Endothelial cell of umbilical vein (primary cell): Measurements from ENCODE around the gene MICB.
"Not testable (repeated sequence)": the region's sequence is repeated elsewhere in the genome, so short reads cannot be mapped to it uniquely, and the experiment has no call there.

ENCODE experiments used
- POLR2A ChIP-seq: IDR thresholded peaks from 2 replicates; pipeline ENCODE4 v1.6.1; 2012; ENCODE audit warnings: low read depth, mild to moderate bottlenecking, control low read depth, low read length
- TF ChIP-seq, protein P1 (sequence below), 2 donors: IDR thresholded peaks; 1 replicate in 1 of 2; 2 replicates in 1 of 2; pipeline ENCODE4 v1.5.1; 2011; ENCODE audit warnings: low read length in 2 of 2, mild to moderate bottlenecking in 2 of 2, moderate library complexity in 2 of 2, control low read depth in 1 of 2, inconsistent platforms in 1 of 2, low read depth in 1 of 2; ENCODE audit not compliant: insufficient read depth in 1 of 2; ENCODE audit errors: extremely low read depth in 1 of 2

DNA sequence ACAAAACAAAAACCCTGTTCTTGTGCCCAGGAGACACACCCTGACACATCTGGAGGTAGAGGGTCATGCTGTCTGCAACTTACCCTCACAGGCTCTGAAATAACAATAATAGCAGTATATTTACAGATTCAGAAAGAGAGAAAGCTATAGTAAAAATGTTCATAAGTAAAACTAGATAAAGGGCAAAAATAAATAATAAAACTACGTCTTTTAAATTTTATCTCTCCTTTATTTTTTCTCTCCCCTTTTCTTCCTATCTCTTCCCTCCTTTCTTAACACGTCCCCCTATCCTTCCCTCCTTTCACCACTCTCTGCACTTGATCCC is 4.4 kb upstream of the MICB start:
- TF ChIP-seq POLR2A: not testable (repeated sequence)
- TF ChIP-seq, protein P1, sequence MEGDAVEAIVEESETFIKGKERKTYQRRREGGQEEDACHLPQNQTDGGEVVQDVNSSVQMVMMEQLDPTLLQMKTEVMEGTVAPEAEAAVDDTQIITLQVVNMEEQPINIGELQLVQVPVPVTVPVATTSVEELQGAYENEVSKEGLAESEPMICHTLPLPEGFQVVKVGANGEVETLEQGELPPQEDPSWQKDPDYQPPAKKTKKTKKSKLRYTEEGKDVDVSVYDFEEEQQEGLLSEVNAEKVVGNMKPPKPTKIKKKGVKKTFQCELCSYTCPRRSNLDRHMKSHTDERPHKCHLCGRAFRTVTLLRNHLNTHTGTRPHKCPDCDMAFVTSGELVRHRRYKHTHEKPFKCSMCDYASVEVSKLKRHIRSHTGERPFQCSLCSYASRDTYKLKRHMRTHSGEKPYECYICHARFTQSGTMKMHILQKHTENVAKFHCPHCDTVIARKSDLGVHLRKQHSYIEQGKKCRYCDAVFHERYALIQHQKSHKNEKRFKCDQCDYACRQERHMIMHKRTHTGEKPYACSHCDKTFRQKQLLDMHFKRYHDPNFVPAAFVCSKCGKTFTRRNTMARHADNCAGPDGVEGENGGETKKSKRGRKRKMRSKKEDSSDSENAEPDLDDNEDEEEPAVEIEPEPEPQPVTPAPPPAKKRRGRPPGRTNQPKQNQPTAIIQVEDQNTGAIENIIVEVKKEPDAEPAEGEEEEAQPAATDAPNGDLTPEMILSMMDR (IDR thresholded peaks at IDR 0.05; ENCODE audit: extremely low read depth in 1 of 2, insufficient read depth in 1 of 2, low read depth in 1 of 2, low read length in 2 of 2): not testable (repeated sequence)
